Mesendoderm (in vitro differentiated cells): Measurements from ENCODE around the gene GABRG3.

Source experiments
- DNase-seq: peaks from one replicate; pipeline ENCODE4 v3.0.0; 2013
- H2AK5ac ChIP-seq: 2 replicates; pipeline ENCODE4 v1.6.1; 2013; ENCODE audit warnings: low read length, inconsistent platforms
- H2BK120ac ChIP-seq: 2 replicates; pipeline ENCODE4 v1.6.1; 2013; ENCODE audit warnings: low read depth, mild to moderate bottlenecking, low read length, moderate library complexity, mixed read lengths
- H2BK15ac ChIP-seq: replicated peaks from 2 replicates; pipeline ENCODE4 v1.6.1; 2013; ENCODE audit warnings: low read depth, mild to moderate bottlenecking, moderate library complexity
- H2BK5ac ChIP-seq: 2 replicates; pipeline ENCODE4 v1.6.1; 2013; ENCODE audit warnings: low read length, inconsistent platforms
- H3K18ac ChIP-seq: 2 replicates; pipeline ENCODE4 v1.6.1; 2013; ENCODE audit warnings: mild to moderate bottlenecking, low read length, mixed read lengths
- H3K23ac ChIP-seq: one replicate; pipeline ENCODE4 v1.6.1; 2013; ENCODE audit warnings: low read length
- H3K27ac ChIP-seq: 2 replicates; pipeline ENCODE4 v1.5.1; 2013; ENCODE audit warnings: low read depth, mild to moderate bottlenecking, inconsistent platforms, low read length, moderate library complexity
- H3K27me3 ChIP-seq: 2 replicates; pipeline ENCODE4 v1.6.1; 2013; ENCODE audit warnings: low read length, control low read depth, mild to moderate bottlenecking, inconsistent platforms; ENCODE audit not compliant: insufficient read depth, poor library complexity
- H3K36me3 ChIP-seq: 2 replicates; pipeline ENCODE4 v1.6.1; 2013; ENCODE audit warnings: low read length, inconsistent platforms; ENCODE audit not compliant: control insufficient read depth, insufficient read depth
- H3K4ac ChIP-seq: one replicate; pipeline ENCODE4 v1.6.1; 2013; ENCODE audit warnings: low read depth, mild to moderate bottlenecking, low read length, moderate library complexity
- H3K4me1 ChIP-seq: 2 replicates; pipeline ENCODE4 v1.6.1; 2013; ENCODE audit warnings: low read depth, low read length, inconsistent platforms; ENCODE audit not compliant: control insufficient read depth
- H3K4me2 ChIP-seq: 2 replicates; pipeline ENCODE4 v1.6.1; 2013; ENCODE audit warnings: low read length
- H3K4me3 ChIP-seq: 2 replicates; pipeline ENCODE4 v1.5.1; 2013; ENCODE audit warnings: mild to moderate bottlenecking, low read length
- H3K56ac ChIP-seq: one replicate; pipeline ENCODE4 v1.6.1; 2013; ENCODE audit warnings: low read length
- H3K79me1 ChIP-seq: 2 replicates; pipeline ENCODE4 v1.6.1; 2013; ENCODE audit warnings: low read length, inconsistent platforms
- H3K79me2 ChIP-seq: 2 replicates; pipeline ENCODE4 v1.6.1; 2013; ENCODE audit warnings: mild to moderate bottlenecking, low read length; ENCODE audit not compliant: control insufficient read depth, insufficient read depth
- H3K9ac ChIP-seq: 2 replicates; pipeline ENCODE4 v1.6.1; 2013; ENCODE audit warnings: low read length, inconsistent platforms
- H4K5ac ChIP-seq: one replicate; pipeline ENCODE4 v1.6.1; 2013; ENCODE audit warnings: low read length
- H4K8ac ChIP-seq: one replicate; pipeline ENCODE4 v1.6.1; 2013; ENCODE audit warnings: low read depth, mild to moderate bottlenecking, control low read depth, low read length, moderate library complexity
- WGBS: extraction: QIAGEN DNeasy Blood & Tissue Kit; methylation state at CpG from one replicate; pipeline ENCODE4 v1.1.7; 2013; ENCODE audit warnings: low lambda C conversion rate, missing lambda C conversion rate; ENCODE audit not compliant: insufficient coverage; ENCODE audit errors: extremely low coverage; 5-methylcytosine and 5-hydroxymethylcytosine counted together

The GABRG3 gene

GRCh38 chr15:27133249-27133648 lies 162.3 kb downstream of the GABRG3 start:
- H3K4me2 ChIP-seq: no peak overlapping the region
- no peaks in the 10 kb centered on the region for H3K79me2 ChIP-seq

DNA sequence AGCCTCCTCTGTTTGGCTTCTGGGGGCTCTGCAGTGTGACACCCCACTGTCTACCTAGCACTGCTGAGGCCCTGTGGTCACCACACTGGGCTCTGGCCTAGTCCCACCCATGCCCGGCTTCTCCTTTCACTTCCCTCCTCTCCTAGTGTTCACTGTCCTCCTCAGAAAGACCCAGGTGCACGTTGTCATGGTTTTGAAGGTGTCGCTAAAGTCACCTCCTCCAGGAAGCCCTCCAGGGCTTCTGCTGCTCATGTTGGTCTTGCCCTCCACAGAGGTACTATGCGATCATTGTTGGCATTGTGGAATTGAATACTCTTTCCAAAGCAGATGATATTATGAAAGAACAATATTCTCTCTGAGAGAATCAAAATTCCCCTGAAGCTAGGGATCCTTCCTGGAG lies 163.5 kb downstream of the GABRG3 start:
- H3K56ac ChIP-seq: no peak overlapping the region
- no peak overlapping the region for H3K18ac ChIP-seq
- no peak overlapping the region for H3K27ac ChIP-seq
- no peak overlapping the region for H3K9ac ChIP-seq
- no peak overlapping the region for H2BK120ac ChIP-seq
- H3K4ac ChIP-seq: no peak overlapping the region
- no peak overlapping the region for H3K23ac ChIP-seq
- no peak overlapping the region for H2BK15ac ChIP-seq
- no peak overlapping the region for H2AK5ac ChIP-seq
- DNase-seq: no peak
- no peak overlapping the region for H4K5ac ChIP-seq
- no peak overlapping the region for H2BK5ac ChIP-seq
- no peak overlapping the region for H4K8ac ChIP-seq
- no peak overlapping the region for H3K4me3 ChIP-seq
- no peaks in the 10 kb centered on the region for H3K79me2 ChIP-seq
- no peaks in the 10 kb centered on the region for H3K36me3 ChIP-seq
- no peaks in the 10 kb centered on the region for H3K79me1 ChIP-seq
- H3K4me1 ChIP-seq: no peaks in the 10 kb centered on the region
- no peaks in the 10 kb centered on the region for H3K27me3 ChIP-seq
- H3K4me2 ChIP-seq: no peak overlapping the region
- WGBS: no CpG with 5 or more reads among the region's 4 CpGs

More at GRCh38 chr15:27133249-27133648, 162.3 kb downstream of the GABRG3 start:
- Histone ChIP-seq H2BK15ac (no peak overlapping the region), H3K27ac (no peak overlapping the region), H3K4me1 (no peaks in the 10 kb centered on the region), H3K9ac (no peak overlapping the region), H4K8ac (no peak overlapping the region), H3K79me1 (no peaks in the 10 kb centered on the region), H3K27me3 (no peaks in the 10 kb centered on the region), H3K4ac (no peak overlapping the region), H3K23ac (no peak overlapping the region), H2BK5ac (no peak overlapping the region), H3K4me3 (no peak overlapping the region), H2AK5ac (no peak overlapping the region), H3K36me3 (no peaks in the 10 kb centered on the region), H2BK120ac (no peak overlapping the region), H3K18ac (no peak overlapping the region), H4K5ac (no peak overlapping the region), H3K56ac (no peak overlapping the region)
- WGBS: no CpG with 5 or more reads among the region's 2 CpGs
- DNase-seq: no peak

- Histone ChIP-seq H4K8ac (no peak overlapping the region), H3K4me2 (no peak overlapping the region), H3K27me3 (no peaks in the 10 kb centered on the region), H2AK5ac (no peak overlapping the region), H3K36me3 (no peaks in the 10 kb centered on the region), H2BK15ac (no peak overlapping the region), H3K18ac (no peak overlapping the region), H3K4me3 (no peak overlapping the region), H3K27ac (no peak overlapping the region), H4K5ac (no peak overlapping the region), H3K9ac (no peak overlapping the region), H3K79me1 (no peaks in the 10 kb centered on the region), H2BK5ac (no peak overlapping the region), H3K4ac (no peak overlapping the region), H2BK120ac (no peak overlapping the region), H3K79me2 (no peaks in the 10 kb centered on the region), H3K4me1 (no peaks in the 10 kb centered on the region), H3K23ac (no peak overlapping the region), H3K56ac (no peak overlapping the region)
- no peak for DNase-seq
- no CpG with 5 or more reads among the region's 1 CpG for WGBS
Observed at GRCh38 chr15:27135151-27135550, 164.2 kb downstream of the GABRG3 start.

- Histone ChIP-seq H3K4me3 (no peak overlapping the region), H2BK5ac (no peak overlapping the region), H3K4me1 (no peaks in the 10 kb centered on the region), H3K56ac (no peak overlapping the region), H4K5ac (no peak overlapping the region), H3K27me3 (no peaks in the 10 kb centered on the region), H2BK120ac (no peak overlapping the region), H3K4ac (no peak overlapping the region), H2BK15ac (no peak overlapping the region), H3K4me2 (no peak overlapping the region), H3K79me2 (no peaks in the 10 kb centered on the region), H3K9ac (no peak overlapping the region), H3K36me3 (no peaks in the 10 kb centered on the region), H3K23ac (no peak overlapping the region), H2AK5ac (no peak overlapping the region), H3K18ac (no peak overlapping the region), H4K8ac (no peak overlapping the region), H3K27ac (no peak overlapping the region), H3K79me1 (no peaks in the 10 kb centered on the region)
- DNase-seq: no peak
- no CpG with 5 or more reads among the region's 5 CpGs for WGBS
Observed at GRCh38 chr15:27137127-27137526, 166.1 kb downstream of the GABRG3 start.

DNA sequence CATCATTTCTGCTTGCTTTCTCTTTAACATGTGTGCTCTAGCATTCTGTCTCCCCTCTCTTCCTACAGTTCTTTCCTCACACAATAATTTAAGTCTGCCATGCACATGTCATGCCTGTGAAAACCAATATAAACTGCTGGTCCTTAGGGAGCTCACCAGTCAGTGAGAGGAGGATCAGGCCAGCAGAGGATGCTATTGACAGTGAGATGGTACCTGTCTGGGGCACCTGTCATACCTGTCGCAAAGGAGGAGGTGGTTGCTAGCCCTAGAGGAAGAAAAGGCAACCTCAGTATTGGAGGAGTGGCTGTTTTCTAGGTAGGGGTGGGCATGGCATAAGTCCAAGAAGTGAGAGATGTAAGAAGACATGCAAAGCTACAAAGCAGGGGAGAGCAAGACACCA lies 194.6 kb downstream of the GABRG3 start:
- no peak overlapping the region for H3K4me3 ChIP-seq
- no peak overlapping the region for H3K9ac ChIP-seq
- no peak overlapping the region for H3K4ac ChIP-seq
- H2BK15ac ChIP-seq: no peak overlapping the region
- H2AK5ac ChIP-seq: no peak overlapping the region
- no peak overlapping the region for H3K23ac ChIP-seq
- H3K79me2 ChIP-seq: no peaks in the 10 kb centered on the region
- no peak overlapping the region for H3K4me2 ChIP-seq
- no peaks in the 10 kb centered on the region for H3K36me3 ChIP-seq
- DNase-seq: no peak
- H4K5ac ChIP-seq: no peak overlapping the region
- no peak overlapping the region for H4K8ac ChIP-seq
- H3K18ac ChIP-seq: no peak overlapping the region
- H3K79me1 ChIP-seq: no peaks in the 10 kb centered on the region
- H3K56ac ChIP-seq: no peak overlapping the region
- H3K4me1 ChIP-seq: no peaks in the 10 kb centered on the region
- no peaks in the 10 kb centered on the region for H3K27me3 ChIP-seq
- WGBS: no CpG with 5 or more reads among the region's 1 CpG
- H2BK5ac ChIP-seq: no peak overlapping the region
- no peak overlapping the region for H3K27ac ChIP-seq
- no peak overlapping the region for H2BK120ac ChIP-seq

DNA sequence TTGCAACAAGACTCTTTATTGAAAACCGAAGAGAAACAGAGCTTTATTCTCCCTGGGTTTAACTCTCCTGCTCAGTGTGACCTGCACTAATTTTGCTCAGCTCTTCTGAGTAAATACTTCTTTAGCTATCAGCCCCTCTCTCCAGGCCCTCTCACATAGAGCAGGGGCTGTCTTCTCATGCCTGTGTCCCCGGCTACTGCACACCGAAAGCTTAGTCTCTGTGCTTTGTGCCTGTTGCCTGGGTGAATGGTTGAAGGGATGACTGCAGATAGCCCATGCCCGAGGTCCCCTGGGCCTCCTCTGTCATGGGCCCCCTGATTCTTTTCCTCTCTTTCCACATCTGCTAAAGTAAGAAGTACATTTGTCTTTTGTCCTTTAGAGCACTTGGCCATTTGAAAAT lies 195.9 kb downstream of the GABRG3 start:
- H3K4me3 ChIP-seq: no peak overlapping the region
- no peak overlapping the region for H3K27ac ChIP-seq
- no peak overlapping the region for H2BK15ac ChIP-seq
- WGBS: no CpG with 5 or more reads among the region's 4 CpGs
- no peak overlapping the region for H3K4ac ChIP-seq
- H3K4me1 ChIP-seq: no peaks in the 10 kb centered on the region
- no peak overlapping the region for H3K4me2 ChIP-seq
- H2BK120ac ChIP-seq: no peak overlapping the region
- H3K27me3 ChIP-seq: no peaks in the 10 kb centered on the region
- H3K23ac ChIP-seq: no peak overlapping the region
- no peak overlapping the region for H3K18ac ChIP-seq
- H3K79me1 ChIP-seq: no peaks in the 10 kb centered on the region
- no peak overlapping the region for H2BK5ac ChIP-seq
- no peaks in the 10 kb centered on the region for H3K79me2 ChIP-seq
- no peak overlapping the region for H3K56ac ChIP-seq
- no peaks in the 10 kb centered on the region for H3K36me3 ChIP-seq
- no peak overlapping the region for H3K9ac ChIP-seq
- H4K5ac ChIP-seq: no peak overlapping the region
- no peak overlapping the region for H2AK5ac ChIP-seq
- H4K8ac ChIP-seq: no peak overlapping the region
- no peak for DNase-seq
